H9 (cell line): ENCODE data around the gene STK32C. TPM values are rescaled to one million over a fixed set of nuclear protein-coding genes. Genes with fewer than 3 reads are reported as not detected.

ENCODE experiments used
- DNase-seq: peaks from one replicate; pipeline ENCODE4 v3.0.0-alpha.2; 2017
- H2AFZ ChIP-seq: one replicate; pipeline ENCODE4 v1.6.1; 2013; ENCODE audit warnings: mild to moderate bottlenecking, low read length, control low read depth, moderate library complexity
- H2AK5ac ChIP-seq: 2 replicates; pipeline ENCODE4 v1.6.1; 2013; ENCODE audit warnings: low read length, control low read depth, mixed read lengths; ENCODE audit not compliant: insufficient read length
- H2BK120ac ChIP-seq: one replicate; pipeline ENCODE4 v1.6.1; 2013; ENCODE audit warnings: low read depth, mild to moderate bottlenecking, low read length, control low read depth, inconsistent platforms; ENCODE audit not compliant: poor library complexity, severe bottlenecking
- H2BK12ac ChIP-seq: 2 replicates; pipeline ENCODE4 v1.6.1; 2013; ENCODE audit warnings: low read length, control low read depth, mixed read lengths, low read depth; ENCODE audit not compliant: insufficient read length
- H2BK15ac ChIP-seq: 2 replicates; pipeline ENCODE4 v1.6.1; 2013; ENCODE audit warnings: low read depth, low read length, control low read depth
- H2BK20ac ChIP-seq: one replicate; pipeline ENCODE4 v1.6.1; 2013; ENCODE audit warnings: low read depth, mild to moderate bottlenecking, low read length, control low read depth, inconsistent platforms; ENCODE audit not compliant: poor library complexity, severe bottlenecking
- H2BK5ac ChIP-seq: 2 replicates; pipeline ENCODE4 v1.6.1; 2013; ENCODE audit warnings: low read length, control low read depth, mixed read lengths; ENCODE audit not compliant: insufficient read length
- H3K14ac ChIP-seq: 2 replicates; pipeline ENCODE4 v1.6.1; 2013; ENCODE audit warnings: low read length, control low read depth; ENCODE audit not compliant: insufficient read depth
- H3K18ac ChIP-seq: 2 replicates; pipeline ENCODE4 v1.6.1; 2013; ENCODE audit warnings: low read depth, mild to moderate bottlenecking, mixed read lengths, low read length, control low read depth; ENCODE audit not compliant: insufficient read length
- H3K23ac ChIP-seq: 2 replicates; pipeline ENCODE4 v1.6.1; 2013; ENCODE audit warnings: low read length, control low read depth, mixed read lengths, low read depth; ENCODE audit not compliant: insufficient read length
- H3K23me2 ChIP-seq: 2 replicates; pipeline ENCODE4 v1.6.1; 2013; ENCODE audit warnings: low read depth, mild to moderate bottlenecking, mixed read lengths, low read length, control low read depth; ENCODE audit not compliant: insufficient read length, poor library complexity, severe bottlenecking
- H3K27ac ChIP-seq: 2 replicates; pipeline ENCODE4 v1.5.1; 2013; ENCODE audit warnings: low read length, control low read depth, mixed read lengths, low read depth; ENCODE audit not compliant: insufficient read length
- H3K27me3 ChIP-seq: 2 replicates; pipeline ENCODE4 v1.6.1; 2013; ENCODE audit warnings: low read length, control low read depth, inconsistent platforms; ENCODE audit not compliant: insufficient read depth
- H3K4ac ChIP-seq: 2 replicates; pipeline ENCODE4 v1.6.1; 2013; ENCODE audit warnings: low read depth, mild to moderate bottlenecking, control low read depth, inconsistent platforms, low read length, moderate library complexity
- H3K4me1 ChIP-seq: 2 replicates; pipeline ENCODE4 v1.6.1; 2013; ENCODE audit warnings: low read length, control low read depth, inconsistent platforms; ENCODE audit not compliant: insufficient read depth
- H3K4me2 ChIP-seq: 2 replicates; pipeline ENCODE4 v1.6.1; 2013; ENCODE audit warnings: low read length, control low read depth, mixed read lengths; ENCODE audit not compliant: insufficient read length, insufficient read depth
- H3K56ac ChIP-seq: 2 replicates; pipeline ENCODE4 v1.6.1; 2013; ENCODE audit warnings: low read depth, mild to moderate bottlenecking, mixed read lengths, low read length, control low read depth; ENCODE audit not compliant: insufficient read length
- H3K79me1 ChIP-seq: 2 replicates; pipeline ENCODE4 v1.6.1; 2013; ENCODE audit warnings: low read depth, mild to moderate bottlenecking, moderate library complexity, low read length, control low read depth, inconsistent platforms; ENCODE audit not compliant: insufficient read depth, poor library complexity, severe bottlenecking
- H3K79me2 ChIP-seq: 2 replicates; pipeline ENCODE4 v1.6.1; 2013; ENCODE audit warnings: low read length, control low read depth, inconsistent platforms; ENCODE audit not compliant: insufficient read depth
- H3K9ac ChIP-seq: 2 replicates; pipeline ENCODE4 v1.6.1; 2013; ENCODE audit warnings: low read length, control low read depth, mixed read lengths; ENCODE audit not compliant: insufficient read length; ENCODE audit errors: extremely low read depth
- H3K9me3 ChIP-seq: one replicate; pipeline ENCODE4 v1.6.1; 2013; ENCODE audit warnings: low read depth, low read length, inconsistent platforms; ENCODE audit not compliant: control insufficient read depth
- H3T11ph ChIP-seq: one replicate; pipeline ENCODE4 v1.6.1; 2013; ENCODE audit warnings: mild to moderate bottlenecking, low read length, control low read depth, inconsistent platforms
- H4K20me1 ChIP-seq: one replicate; pipeline ENCODE4 v1.6.1; 2013; ENCODE audit not compliant: control insufficient read depth, insufficient read length, insufficient read depth
- H4K5ac ChIP-seq: 2 replicates; pipeline ENCODE4 v1.6.1; 2013; ENCODE audit warnings: low read depth, mild to moderate bottlenecking, mixed read lengths, low read length, control low read depth; ENCODE audit not compliant: insufficient read length
- H4K8ac ChIP-seq: replicated peaks from 2 replicates; pipeline ENCODE4 v1.6.1; 2013; ENCODE audit warnings: low read length, control low read depth, mixed read lengths, low read depth; ENCODE audit not compliant: insufficient read length
- H4K91ac ChIP-seq: 2 replicates; pipeline ENCODE4 v1.6.1; 2013; ENCODE audit warnings: low read depth, mild to moderate bottlenecking, moderate library complexity, mixed read lengths, low read length, control low read depth; ENCODE audit not compliant: insufficient read length
- H3K27ac Mint-ChIP-seq, 3 experiments: 2 replicates in 2 of 3; 3 replicates in 1 of 3; pipeline ENCODE4 v1.8.0; 2020 to 2021; ENCODE audit warnings: mixed read lengths in 3 of 3, mild to moderate bottlenecking in 1 of 3, moderate library complexity in 1 of 3
- H3K27me3 Mint-ChIP-seq: 2 replicates; pipeline ENCODE4 v1.8.0; 2021; ENCODE audit warnings: low read depth, mild to moderate bottlenecking, moderate library complexity, mixed read lengths
- H3K36me3 Mint-ChIP-seq, 3 experiments: 2 replicates in 2 of 3; 3 replicates in 1 of 3; pipeline ENCODE4 v1.8.0; 2020 to 2021; ENCODE audit warnings: low read depth in 3 of 3, mixed read lengths in 3 of 3; ENCODE audit not compliant: insufficient read depth in 1 of 3
- H3K4me1 Mint-ChIP-seq, 2 experiments: 2 replicates each; pipeline ENCODE4 v1.8.0; 2020; ENCODE audit warnings: mixed read lengths in 2 of 2
- H3K4me3 Mint-ChIP-seq, 2 experiments: 2 replicates in 1 of 2; 3 replicates in 1 of 2; pipeline ENCODE4 v1.8.0; 2020 to 2021; ENCODE audit warnings: mild to moderate bottlenecking in 2 of 2, mixed read lengths in 2 of 2, moderate library complexity in 1 of 2
- H3K9me3 Mint-ChIP-seq, 2 experiments: 2 replicates in 1 of 2; 3 replicates in 1 of 2; pipeline ENCODE4 v1.8.0; 2020; ENCODE audit warnings: mild to moderate bottlenecking in 2 of 2, mixed read lengths in 2 of 2, moderate library complexity in 1 of 2
- WGBS: extraction: QIAGEN DNeasy Blood & Tissue Kit; methylation state at CpG from one replicate; pipeline ENCODE4 v1.1.7; 2013; ENCODE audit warnings: missing lambda C conversion rate, low lambda C conversion rate, mixed read lengths; ENCODE audit not compliant: insufficient read length; ENCODE audit errors: extremely low coverage; 5-methylcytosine and 5-hydroxymethylcytosine counted together
- total RNA-seq: library from RNA; stranded (reverse); gene quantifications from 2 replicates; pipeline ENCODE4 v1.2.1, GENCODE V29; 2021
- TF ChIP-seq, protein P1 (sequence below): fragments of 200-600 bp; sonication (generic); conservative IDR thresholded peaks from 3 replicates; pipeline ENCODE4 v1.8.0; 2021; ENCODE audit warnings: antibody characterized with exemption, mild to moderate bottlenecking

STK32C gene
- total RNA-seq, 1 experiment from 2014 or later, result 11.3 TPM

DNA sequence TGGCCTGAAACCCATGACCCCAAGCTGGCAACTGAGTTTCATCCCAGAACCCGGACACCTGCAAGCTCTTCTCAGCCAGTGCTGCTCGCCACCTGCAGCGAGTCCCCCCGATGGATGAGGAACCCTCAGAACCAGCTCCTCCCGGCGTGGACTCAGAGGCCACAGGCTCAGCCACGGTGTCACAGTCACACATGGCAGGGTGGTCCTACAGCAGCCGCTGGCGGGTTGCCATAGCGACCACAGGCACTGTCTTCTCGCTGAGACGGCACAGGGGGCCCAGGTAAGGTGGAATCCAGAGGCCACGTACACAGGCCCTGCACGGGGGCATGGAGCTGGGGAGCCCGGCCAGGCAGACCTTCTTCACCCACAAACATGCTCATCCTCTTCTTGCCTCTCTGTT, 67.6 kb downstream of the STK32C start:
- no peak overlapping the region for H3K27ac Mint-ChIP-seq
- Histone ChIP-seq H3K79me1 (no peaks in the 10 kb centered on the region), H2BK120ac (no peak overlapping the region), H3K4ac (no peak overlapping the region), H3K23ac (no peak overlapping the region), H4K8ac (no peak overlapping the region), H4K20me1 (no peaks in the 10 kb centered on the region), H3K27ac (no peak overlapping the region), H2BK15ac (no peak overlapping the region), H3K23me2 (no peaks in the 10 kb centered on the region), H3T11ph (no peak overlapping the region), H2BK12ac (no peak overlapping the region), H3K56ac (no peak overlapping the region), H3K27me3 (no peaks in the 10 kb centered on the region), H3K4me2 (no peak overlapping the region), H3K4me1 (no peaks in the 10 kb centered on the region), H2AK5ac (no peak overlapping the region), H2BK5ac (no peak overlapping the region), H3K9ac (no peak overlapping the region), H3K18ac (no peak overlapping the region), H4K5ac (no peak overlapping the region), H4K91ac (no peak overlapping the region), H3K79me2 (no peaks in the 10 kb centered on the region), H3K14ac (no peak overlapping the region), H3K9me3 (no peaks in the 10 kb centered on the region), H2BK20ac (no peak overlapping the region), H2AFZ (no peak overlapping the region)
- no peak overlapping the region for H3K4me3 Mint-ChIP-seq
- H3K4me1 Mint-ChIP-seq, result peaks cover 10 to 25% of the 10 kb centered on the region in 2 experiments
- no peak for DNase-seq
- H3K9me3 Mint-ChIP-seq, result no peaks in the 10 kb centered on the region; a peak in 1 of 5 replicates
- no peaks in the 10 kb centered on the region for H3K36me3 Mint-ChIP-seq
- no peaks in the 10 kb centered on the region; the same call in 1 of the 2 replicates for H3K27me3 Mint-ChIP-seq
- WGBS, result no CpG with 5 or more reads among the region's 15 CpGs
- TF ChIP-seq, protein P1, sequence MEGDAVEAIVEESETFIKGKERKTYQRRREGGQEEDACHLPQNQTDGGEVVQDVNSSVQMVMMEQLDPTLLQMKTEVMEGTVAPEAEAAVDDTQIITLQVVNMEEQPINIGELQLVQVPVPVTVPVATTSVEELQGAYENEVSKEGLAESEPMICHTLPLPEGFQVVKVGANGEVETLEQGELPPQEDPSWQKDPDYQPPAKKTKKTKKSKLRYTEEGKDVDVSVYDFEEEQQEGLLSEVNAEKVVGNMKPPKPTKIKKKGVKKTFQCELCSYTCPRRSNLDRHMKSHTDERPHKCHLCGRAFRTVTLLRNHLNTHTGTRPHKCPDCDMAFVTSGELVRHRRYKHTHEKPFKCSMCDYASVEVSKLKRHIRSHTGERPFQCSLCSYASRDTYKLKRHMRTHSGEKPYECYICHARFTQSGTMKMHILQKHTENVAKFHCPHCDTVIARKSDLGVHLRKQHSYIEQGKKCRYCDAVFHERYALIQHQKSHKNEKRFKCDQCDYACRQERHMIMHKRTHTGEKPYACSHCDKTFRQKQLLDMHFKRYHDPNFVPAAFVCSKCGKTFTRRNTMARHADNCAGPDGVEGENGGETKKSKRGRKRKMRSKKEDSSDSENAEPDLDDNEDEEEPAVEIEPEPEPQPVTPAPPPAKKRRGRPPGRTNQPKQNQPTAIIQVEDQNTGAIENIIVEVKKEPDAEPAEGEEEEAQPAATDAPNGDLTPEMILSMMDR, result no peak
